ENCODE measurements around the gene CHST6. TPM values are rescaled to one million over a fixed set of nuclear protein-coding genes. Genes with fewer than 3 reads are reported as not detected.

CHST6 gene
- total RNA-seq, 1 experiment from 2014 or later: 17.9 TPM

DNA sequence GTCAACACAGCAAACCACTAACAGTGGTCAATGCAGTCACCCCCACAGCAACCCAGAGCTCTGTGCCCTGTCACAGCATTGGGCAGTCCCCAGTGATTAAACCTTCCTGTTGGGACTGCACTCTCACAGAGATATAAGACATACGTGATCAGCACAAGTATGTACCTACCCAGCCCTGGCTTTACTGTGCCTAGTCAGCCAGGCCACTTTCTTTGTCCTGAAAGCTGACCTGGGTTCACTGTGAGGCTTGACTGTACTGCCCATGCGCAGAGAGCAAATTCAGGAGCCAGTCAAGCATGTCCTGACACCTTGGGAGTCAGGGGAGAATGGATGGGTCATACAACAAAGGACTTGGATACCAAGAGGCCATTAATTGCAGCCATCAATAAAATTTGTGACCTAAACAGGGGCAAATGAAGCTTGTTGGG lies 19.8 kb downstream of the CHST6 start:
- intact Hi-C loops (cut with micrococcal nuclease): no loop called here
- RAD21 ChIA-PET (ENCODE audit: low non-redundant PET in 1 of 2, low total read pairs in 2 of 2, uncharacterized antibody in 2 of 2, unreplicated experiment in 2 of 2): no interaction called here
- TF ChIP-seq ZNF274 (IDR thresholded peaks at IDR 0.05; ENCODE audit: low read depth, low read length) (no peak), TCF7L2 (IDR thresholded peaks at IDR 0.05; ENCODE audit: borderline replicate concordance, extremely low read depth, insufficient read depth, insufficient read length) (no peak)
- no peaks in the 10 kb centered on the region for H3K79me2 ChIP-seq (ENCODE audit: insufficient read depth, low read length)
- POLR2A ChIA-PET: no interaction called here
- no peak overlapping the region for H2AFZ ChIP-seq (ENCODE audit: low read depth, low read length, poor library complexity, severe bottlenecking)
- H3K36me3 ChIP-seq (ENCODE audit: control insufficient read depth in 1 of 2, insufficient read depth in 2 of 2, low read length in 2 of 2): no peaks in the 10 kb centered on the region
- H3K9me3 ChIP-seq (ENCODE audit: control insufficient read depth in 1 of 2, insufficient read depth in 1 of 2, low read depth in 1 of 2, low read length in 2 of 2): no peaks in the 10 kb centered on the region
- H3K4me2 ChIP-seq (ENCODE audit: low read length): no peak overlapping the region
- CTCF ChIA-PET: no interaction called here
- H3K27ac ChIP-seq (ENCODE audit: low read depth, low read length): no peak overlapping the region
- no peaks in the 10 kb centered on the region for H4K20me1 ChIP-seq (ENCODE audit: insufficient read depth)
- H3K9ac ChIP-seq (ENCODE audit: low read length): no peak overlapping the region
- H3K27me3 ChIP-seq (ENCODE audit: insufficient read depth, low read length): no peaks in the 10 kb centered on the region
- DNase-seq (ENCODE audit: low read depth, low spot score): no peak
- H3K9me2 ChIP-seq (ENCODE audit: insufficient read depth): no peaks in the 10 kb centered on the region
- H3K4me3 ChIP-seq (replicated peaks in 1 of 2; ENCODE audit: low read depth in 1 of 2, low read length in 2 of 2): no peak overlapping the region
- peaks cover 3 to 21% of the 10 kb centered on the region in 2 experiments; a peak in 2 of 4 replicates for H3K4me1 ChIP-seq (ENCODE audit: control insufficient read depth in 1 of 2, insufficient read depth in 2 of 2, low read length in 2 of 2)
- no TSS peak for BruUV-seq (replicated peaks)
- ATAC-seq: no peak

DNA sequence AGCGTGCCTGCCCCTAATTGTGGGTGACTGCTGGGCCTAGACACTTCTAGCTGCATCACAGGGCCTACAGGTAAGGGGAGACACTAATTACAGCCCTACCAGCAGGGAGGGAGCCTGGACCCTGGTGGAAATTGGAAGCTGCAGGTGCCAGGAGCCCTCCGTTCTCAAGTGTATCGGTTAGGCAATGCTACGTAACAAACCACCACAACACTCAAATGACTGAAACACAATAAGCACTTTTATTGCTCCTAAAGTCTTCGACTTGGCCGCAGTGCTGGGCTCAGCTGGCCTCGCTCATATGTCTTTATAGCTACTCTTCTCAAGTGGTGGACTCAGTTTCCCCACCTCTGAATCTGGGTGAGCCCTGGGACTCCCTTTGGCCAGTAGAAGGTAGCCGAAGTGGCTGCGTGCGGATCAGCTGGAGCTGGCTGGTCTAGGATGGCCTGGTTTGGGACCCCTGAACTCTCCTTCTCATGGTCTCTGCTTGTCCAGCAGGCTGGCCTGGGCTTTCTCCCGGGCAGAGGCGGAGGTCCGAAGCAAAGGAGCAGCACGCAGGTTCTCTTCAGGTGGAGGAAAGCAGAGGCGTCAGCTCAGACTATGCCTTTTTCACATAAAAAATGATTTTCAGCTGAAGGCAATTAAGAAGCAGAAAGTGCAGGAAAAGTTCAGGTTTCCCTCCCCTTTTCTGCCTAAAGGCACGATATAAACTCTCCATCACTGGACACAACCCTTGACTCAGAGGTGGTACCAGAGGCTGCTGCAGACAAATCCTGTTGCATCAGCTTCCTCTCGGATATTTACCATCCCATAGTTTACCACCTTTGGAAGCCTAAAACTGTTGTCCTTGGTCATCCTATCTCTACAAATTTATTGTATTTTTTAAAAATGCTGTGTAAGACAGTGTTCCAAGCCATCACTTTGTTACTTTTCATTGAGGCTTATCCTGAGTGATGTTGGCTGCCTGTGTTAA lies 22.0 kb downstream of the CHST6 start:
- intact Hi-C loops (cut with micrococcal nuclease): loop anchor here (1.0 to 5.0 kb wide), 3 partner anchors 44 to 292 kb away; partner anchors contain the start of gene ADAT1
- ChIA-PET CTCF (interaction anchor here (0.7 to 1.7 kb wide), 5 partner anchors 12 to 290 kb away, joined by 3 to 8 read pairs (median 3); no protein-coding TSS in a partner anchor), POLR2A (no interaction called here), RAD21 (ENCODE audit: low non-redundant PET in 1 of 2, low total read pairs in 2 of 2, uncharacterized antibody in 2 of 2, unreplicated experiment in 2 of 2) (no interaction called here)
- Histone ChIP-seq H3K4me1 (ENCODE audit: control insufficient read depth in 1 of 2, insufficient read depth in 2 of 2, low read length in 2 of 2) (peaks cover 3 to 21% of the 10 kb centered on the region in 2 experiments; a peak in 2 of 4 replicates), H3K4me2 (ENCODE audit: low read length) (no peak overlapping the region), H3K9me3 (ENCODE audit: control insufficient read depth in 1 of 2, insufficient read depth in 1 of 2, low read depth in 1 of 2, low read length in 2 of 2) (no peaks in the 10 kb centered on the region), H3K9me2 (ENCODE audit: insufficient read depth) (no peaks in the 10 kb centered on the region), H2AFZ (ENCODE audit: low read depth, low read length, poor library complexity, severe bottlenecking) (no peak overlapping the region), H3K27me3 (ENCODE audit: insufficient read depth, low read length) (no peaks in the 10 kb centered on the region), H3K79me2 (ENCODE audit: insufficient read depth, low read length) (no peaks in the 10 kb centered on the region), H4K20me1 (ENCODE audit: insufficient read depth) (no peaks in the 10 kb centered on the region), H3K27ac (ENCODE audit: low read depth, low read length) (no peak overlapping the region), H3K9ac (ENCODE audit: low read length) (no peak overlapping the region), H3K4me3 (replicated peaks in 1 of 2; ENCODE audit: low read depth in 1 of 2, low read length in 2 of 2) (no peak overlapping the region), H3K36me3 (ENCODE audit: control insufficient read depth in 1 of 2, insufficient read depth in 2 of 2, low read length in 2 of 2) (no peaks in the 10 kb centered on the region)
- TSS peak; percentile 41 for BruUV-seq (replicated peaks)
- ATAC-seq (no peak), DNase-seq (ENCODE audit: low read depth, low spot score) (no peak)
- TF ChIP-seq EGR1 (IDR thresholded peaks at IDR 0.05; ENCODE audit: low read depth): no peak
- TF ChIP-seq CBX3 (IDR thresholded peaks at IDR 0.05; ENCODE audit: low read depth): no peak
- TF ChIP-seq EZH2phosphoT487 (IDR thresholded peaks at IDR 0.05; ENCODE audit: borderline replicate concordance): no peak
- TF ChIP-seq JUND (IDR thresholded peaks at IDR 0.05): no peak
- TF ChIP-seq YY1 (IDR thresholded peaks at IDR 0.05; ENCODE audit: extremely low read depth, insufficient replicate concordance, low read depth, low read length): no peak
- TF ChIP-seq, protein P1, sequence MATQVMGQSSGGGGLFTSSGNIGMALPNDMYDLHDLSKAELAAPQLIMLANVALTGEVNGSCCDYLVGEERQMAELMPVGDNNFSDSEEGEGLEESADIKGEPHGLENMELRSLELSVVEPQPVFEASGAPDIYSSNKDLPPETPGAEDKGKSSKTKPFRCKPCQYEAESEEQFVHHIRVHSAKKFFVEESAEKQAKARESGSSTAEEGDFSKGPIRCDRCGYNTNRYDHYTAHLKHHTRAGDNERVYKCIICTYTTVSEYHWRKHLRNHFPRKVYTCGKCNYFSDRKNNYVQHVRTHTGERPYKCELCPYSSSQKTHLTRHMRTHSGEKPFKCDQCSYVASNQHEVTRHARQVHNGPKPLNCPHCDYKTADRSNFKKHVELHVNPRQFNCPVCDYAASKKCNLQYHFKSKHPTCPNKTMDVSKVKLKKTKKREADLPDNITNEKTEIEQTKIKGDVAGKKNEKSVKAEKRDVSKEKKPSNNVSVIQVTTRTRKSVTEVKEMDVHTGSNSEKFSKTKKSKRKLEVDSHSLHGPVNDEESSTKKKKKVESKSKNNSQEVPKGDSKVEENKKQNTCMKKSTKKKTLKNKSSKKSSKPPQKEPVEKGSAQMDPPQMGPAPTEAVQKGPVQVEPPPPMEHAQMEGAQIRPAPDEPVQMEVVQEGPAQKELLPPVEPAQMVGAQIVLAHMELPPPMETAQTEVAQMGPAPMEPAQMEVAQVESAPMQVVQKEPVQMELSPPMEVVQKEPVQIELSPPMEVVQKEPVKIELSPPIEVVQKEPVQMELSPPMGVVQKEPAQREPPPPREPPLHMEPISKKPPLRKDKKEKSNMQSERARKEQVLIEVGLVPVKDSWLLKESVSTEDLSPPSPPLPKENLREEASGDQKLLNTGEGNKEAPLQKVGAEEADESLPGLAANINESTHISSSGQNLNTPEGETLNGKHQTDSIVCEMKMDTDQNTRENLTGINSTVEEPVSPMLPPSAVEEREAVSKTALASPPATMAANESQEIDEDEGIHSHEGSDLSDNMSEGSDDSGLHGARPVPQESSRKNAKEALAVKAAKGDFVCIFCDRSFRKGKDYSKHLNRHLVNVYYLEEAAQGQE (IDR thresholded peaks at IDR 0.05; ENCODE audit: low read depth): no peak
- TF ChIP-seq POLR2AphosphoS5 (IDR thresholded peaks at IDR 0.05; ENCODE audit: low read depth, low read length): no peak
- no peak for TF ChIP-seq ELF1 (IDR thresholded peaks at IDR 0.05; ENCODE audit: borderline replicate concordance, low read depth)
- no peak for TF ChIP-seq ZFX (IDR thresholded peaks at IDR 0.05)
- no peak for TF ChIP-seq SIN3A (IDR thresholded peaks at IDR 0.05; ENCODE audit: low read depth)
- TF ChIP-seq, protein P2, sequence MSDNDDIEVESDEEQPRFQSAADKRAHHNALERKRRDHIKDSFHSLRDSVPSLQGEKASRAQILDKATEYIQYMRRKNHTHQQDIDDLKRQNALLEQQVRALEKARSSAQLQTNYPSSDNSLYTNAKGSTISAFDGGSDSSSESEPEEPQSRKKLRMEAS (IDR thresholded peaks at IDR 0.05): no peak
- TF ChIP-seq SP1 (IDR thresholded peaks at IDR 0.05; ENCODE audit: low read depth): no peak
- TF ChIP-seq, protein P3, sequence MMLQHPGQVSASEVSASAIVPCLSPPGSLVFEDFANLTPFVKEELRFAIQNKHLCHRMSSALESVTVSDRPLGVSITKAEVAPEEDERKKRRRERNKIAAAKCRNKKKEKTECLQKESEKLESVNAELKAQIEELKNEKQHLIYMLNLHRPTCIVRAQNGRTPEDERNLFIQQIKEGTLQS (IDR thresholded peaks at IDR 0.05): no peak
- no peak for TF ChIP-seq SRF (IDR thresholded peaks at IDR 0.05; ENCODE audit: low read depth)
